HCT116 (cell line): ENCODE data around the gene DOCK4. TPM values are rescaled to one million over a fixed set of nuclear protein-coding genes. Genes with fewer than 3 reads are reported as not detected.

Experiments used
- ATAC-seq: fragments of 200-7000 bp; cut with Tn5 transposase; 2 replicates; pipeline ENCODE4 v1.9.1; 2020; ENCODE audit warnings: mild to moderate bottlenecking, moderate library complexity
- BruUV-seq: library from RNA; stranded (reverse); fragments of 400-500 nt; replicated peaks from 2 replicates; lab custom pipeline; 2021; lab: Mats Ljungman, UMichigan
- CTCF ChIA-PET: fragments of 300-600 bp; sonication (Branson Sonifier 250); formaldehyde crosslinking; loops from one replicate; lab custom pipeline; 2021; ENCODE audit warnings: antibody characterized with exemption; lab: Charles Lee
- POLR2A ChIA-PET: fragments of 300-600, 350-600 bp; sonication (Branson Sonifier 250); formaldehyde crosslinking; loops from one replicate; lab custom pipeline; 2021; ENCODE audit warnings: antibody characterized with exemption; lab: Charles Lee
- RAD21 ChIA-PET, 2 experiments: fragments of 300-600 bp; sonication (Branson Sonifier 250); formaldehyde crosslinking; loops; one replicate each; lab custom pipeline; 2023; ENCODE audit warnings: low total read pairs in 2 of 2; ENCODE audit not compliant: uncharacterized antibody in 2 of 2, unreplicated experiment in 2 of 2, low non-redundant PET in 1 of 2; lab: Charles Lee
- DNase-seq: peaks from one replicate; pipeline ENCODE4 v3.0.0-alpha.2; 2010; ENCODE audit warnings: low read depth, low spot score
- H2AFZ ChIP-seq: fragments of 200-600 bp; shearing (Covaris generic), sonication (generic); 2 replicates; pipeline ENCODE4 v1.6.1; 2017; ENCODE audit warnings: low read depth, mixed run types, mixed read lengths, antibody characterized with exemption, low read length; ENCODE audit not compliant: poor library complexity, severe bottlenecking
- H3K27ac ChIP-seq: 2 replicates; pipeline ENCODE4 v1.5.1; 2012; ENCODE audit warnings: low read depth, low read length
- H3K27me3 ChIP-seq: fragments of 200-600 bp; sonication (generic); 2 replicates; pipeline ENCODE4 v1.6.1; 2016; ENCODE audit warnings: mixed run types, low read length, mixed read lengths; ENCODE audit not compliant: insufficient read depth
- H3K36me3 ChIP-seq, 2 experiments: fragments of 200-500 bp in 1 of 2; fragments of 200-600 bp in 1 of 2; sonication (Bioruptor generic) in 1 of 2; sonication (generic) in 1 of 2; 2 replicates each; pipeline versions ENCODE4 v1.5.1 to v1.6.1; 2014 to 2016; ENCODE audit warnings: low read length in 2 of 2, inconsistent platforms in 1 of 2, mixed read lengths in 1 of 2, mixed run types in 1 of 2; ENCODE audit not compliant: insufficient read depth in 2 of 2, control insufficient read depth in 1 of 2
- H3K4me1 ChIP-seq, 2 experiments: fragments of 200-600 bp in 1 of 2; sonication (generic) in 1 of 2; 2 replicates each; pipeline versions ENCODE4 v1.5.1 to v1.6.1; 2012 to 2017; ENCODE audit warnings: low read length in 2 of 2, inconsistent platforms in 1 of 2, mild to moderate bottlenecking in 1 of 2, mixed read lengths in 1 of 2, mixed run types in 1 of 2, moderate library complexity in 1 of 2; ENCODE audit not compliant: insufficient read depth in 2 of 2, control insufficient read depth in 1 of 2
- H3K4me2 ChIP-seq: fragments of 200-600 bp; sonication (generic); 2 replicates; pipeline ENCODE4 v1.6.1; 2017; ENCODE audit warnings: mixed run types, low read length, mixed read lengths
- H3K4me3 ChIP-seq, 2 experiments: fragments of 200-600 bp in 1 of 2; sonication (generic) in 1 of 2; replicated peaks in 1 of 2; 2 replicates each; pipeline ENCODE4 v1.5.1; 2011 to 2016; ENCODE audit warnings: low read length in 2 of 2, control low read depth in 1 of 2, low read depth in 1 of 2, mild to moderate bottlenecking in 1 of 2, mixed read lengths in 1 of 2, mixed run types in 1 of 2
- H3K79me2 ChIP-seq: fragments of 200-600 bp; sonication (generic); 2 replicates; pipeline ENCODE4 v1.6.1; 2017; ENCODE audit warnings: mild to moderate bottlenecking, mixed run types, low read length, moderate library complexity, mixed read lengths; ENCODE audit not compliant: insufficient read depth
- H3K9ac ChIP-seq: fragments of 200-600 bp; sonication (generic); 2 replicates; pipeline ENCODE4 v1.6.1; 2016; ENCODE audit warnings: low read length, mixed read lengths
- H3K9me2 ChIP-seq: fragments of 200-600 bp; sonication (generic), shearing (Covaris generic); 2 replicates; pipeline ENCODE4 v1.6.1; 2017; ENCODE audit warnings: mixed run types, mild to moderate bottlenecking, moderate library complexity; ENCODE audit not compliant: insufficient read depth
- H3K9me3 ChIP-seq, 2 experiments: fragments of 200-500 bp in 1 of 2; fragments of 200-600 bp in 1 of 2; sonication (Bioruptor generic) in 1 of 2; sonication (generic) in 1 of 2; 2 replicates each; pipeline ENCODE4 v1.6.1; 2014 to 2017; ENCODE audit warnings: low read length in 2 of 2, mixed read lengths in 2 of 2, inconsistent platforms in 1 of 2, low read depth in 1 of 2, mild to moderate bottlenecking in 1 of 2, mixed run types in 1 of 2, moderate library complexity in 1 of 2; ENCODE audit not compliant: control insufficient read depth in 1 of 2, insufficient read depth in 1 of 2
- H4K20me1 ChIP-seq: fragments of 200-600 bp; sonication (generic), shearing (Covaris generic); 2 replicates; pipeline ENCODE4 v1.6.1; 2017; ENCODE audit warnings: mixed run types, mild to moderate bottlenecking, moderate library complexity; ENCODE audit not compliant: insufficient read depth
- CBX3 ChIP-seq: IDR thresholded peaks from 2 replicates; pipeline ENCODE4 v1.6.1; 2012; ENCODE audit warnings: low read depth
- CEBPB ChIP-seq: IDR thresholded peaks from 2 replicates; pipeline ENCODE4 v1.6.1; 2012; ENCODE audit warnings: low read depth
- ELF1 ChIP-seq: IDR thresholded peaks from 2 replicates; pipeline ENCODE4 v1.6.1; 2012; ENCODE audit warnings: low read depth, borderline replicate concordance
- EZH2phosphoT487 ChIP-seq: fragments of 200-600 bp; IDR thresholded peaks from 2 replicates; pipeline ENCODE4 v1.6.1; 2018; ENCODE audit warnings: antibody characterized with exemption, borderline replicate concordance
- FOSL1 ChIP-seq: IDR thresholded peaks from 2 replicates; pipeline ENCODE4 v1.6.1; 2012; ENCODE audit warnings: low read depth
- JUND ChIP-seq: IDR thresholded peaks from 2 replicates; pipeline ENCODE4 v1.6.1; 2012
- MAX ChIP-seq: IDR thresholded peaks from 2 replicates; pipeline ENCODE4 v1.6.1; 2012
- RAD21 ChIP-seq: IDR thresholded peaks from 2 replicates; pipeline ENCODE4 v1.6.1; 2012; ENCODE audit warnings: low read depth, mild to moderate bottlenecking
- SP1 ChIP-seq: IDR thresholded peaks from 2 replicates; pipeline ENCODE4 v1.6.1; 2012; ENCODE audit warnings: low read depth
- TCF7L2 ChIP-seq: IDR thresholded peaks from 2 replicates; pipeline ENCODE4 v1.7.0; 2011; ENCODE audit warnings: borderline replicate concordance, inconsistent platforms; ENCODE audit not compliant: insufficient read depth, insufficient read length; ENCODE audit errors: extremely low read depth
- YY1 ChIP-seq: IDR thresholded peaks from 2 replicates; pipeline ENCODE4 v1.6.1; 2011; ENCODE audit warnings: low read length, low read depth, moderate library complexity, mild to moderate bottlenecking; ENCODE audit not compliant: insufficient replicate concordance; ENCODE audit errors: extremely low read depth
- ZBTB33 ChIP-seq: IDR thresholded peaks from 2 replicates; pipeline ENCODE4 v1.6.1; 2011; ENCODE audit warnings: mild to moderate bottlenecking, low read length, moderate library complexity; ENCODE audit not compliant: insufficient replicate concordance; ENCODE audit errors: extremely low read depth
- intact Hi-C: fragments of 100-400 bp; cut with micrococcal nuclease; formaldehyde crosslinking; loops from 2 replicates; pipeline ENCODE4 v1.10.0; 2022
- total RNA-seq: library from RNA; stranded (reverse); gene quantifications from one replicate; pipeline ENCODE4 v1.2.1, GENCODE V29; 2021; ENCODE audit not compliant: unreplicated experiment

DOCK4 gene
- total RNA-seq, 1 experiment from 2014 or later: 2.2 TPM

GRCh38 chr7:112184455-112184854 is 21.7 kb downstream of the DOCK4 start:
- Histone ChIP-seq H2AFZ (no peak overlapping the region), H3K4me1 (no peaks in the 10 kb centered on the region), H3K9me3 (no peaks in the 10 kb centered on the region), H3K9me2 (no peaks in the 10 kb centered on the region), H3K27ac (no peak overlapping the region), H3K4me2 (no peak overlapping the region)
- ATAC-seq (no peak), DNase-seq (no peak)
- CTCF ChIA-PET: no interaction called here
- RAD21 ChIA-PET: no interaction called here
- POLR2A ChIA-PET: no interaction called here
- TF ChIP-seq RAD21 (no peak), EZH2phosphoT487 (no peak), ELF1 (no peak), CEBPB (no peak), SP1 (no peak), JUND (no peak), ZBTB33 (no peak), CBX3 (no peak), FOSL1 (no peak), TCF7L2 (no peak), YY1 (no peak), MAX (no peak)
- TF ChIP-seq, all 23 proteins: peak for 0
- Histone ChIP-seq H3K27me3 (peaks cover 10% of the 10 kb centered on the region; the same call in 1 of the 2 replicates), H3K79me2 (no peaks in the 10 kb centered on the region), H3K36me3 (no peaks in the 10 kb centered on the region), H3K4me3 (no peak overlapping the region), H4K20me1 (no peaks in the 10 kb centered on the region), H3K9ac (no peak overlapping the region)
- intact Hi-C loops: no loop called here
- no TSS peak for BruUV-seq
